Spleen (tissue), 7 donors: Measurements from ENCODE around the gene IQSEC3.

Experiments used
- CTCF ChIP-seq, 11 experiments: fragments of 200-600 bp in 7 of 11; fragments of 450-650 bp in 4 of 11; sonication (generic) in 4 of 11; IDR thresholded peaks in 8 of 11; conservative IDR thresholded peaks in 3 of 11; 1 replicate in 7 of 11; 2 replicates in 4 of 11; pipeline versions ENCODE4 v1.4.0 to v1.8.0; 2016 to 2021; ENCODE audit warnings: antibody characterized with exemption in 11 of 11, inconsistent platforms in 4 of 11, mild to moderate bottlenecking in 1 of 11
- POLR2A ChIP-seq, 3 donors: fragments of 450-650 bp; IDR thresholded peaks; one replicate each; pipeline ENCODE4 v1.5.1; 2017; ENCODE audit warnings: antibody characterized with exemption in 3 of 3, mild to moderate bottlenecking in 1 of 3
- donor health status: DM: no; HTN: no; CAD: no; lungs with moderate emphysema.
- donor health status: DM: no; HTN: no; CAD: no.
- donor health status: DM: no; HTN: no; CAD: no.

GRCh38 chr12:189622-189962 is 123.0 kb downstream of the IQSEC3 start:
- TF ChIP-seq POLR2A (IDR thresholded peaks at IDR 0.05) (no peak), CTCF (IDR thresholded peaks at IDR 0.05 in 8 of 11, conservative IDR thresholded peaks at IDR 0.05 in 3 of 11) (no peak)
